Measurements from ENCODE around the gene PLXDC1.
A peak's percentile ranks its signal among the peaks of the same experiment; 100 is the strongest.

DNA sequence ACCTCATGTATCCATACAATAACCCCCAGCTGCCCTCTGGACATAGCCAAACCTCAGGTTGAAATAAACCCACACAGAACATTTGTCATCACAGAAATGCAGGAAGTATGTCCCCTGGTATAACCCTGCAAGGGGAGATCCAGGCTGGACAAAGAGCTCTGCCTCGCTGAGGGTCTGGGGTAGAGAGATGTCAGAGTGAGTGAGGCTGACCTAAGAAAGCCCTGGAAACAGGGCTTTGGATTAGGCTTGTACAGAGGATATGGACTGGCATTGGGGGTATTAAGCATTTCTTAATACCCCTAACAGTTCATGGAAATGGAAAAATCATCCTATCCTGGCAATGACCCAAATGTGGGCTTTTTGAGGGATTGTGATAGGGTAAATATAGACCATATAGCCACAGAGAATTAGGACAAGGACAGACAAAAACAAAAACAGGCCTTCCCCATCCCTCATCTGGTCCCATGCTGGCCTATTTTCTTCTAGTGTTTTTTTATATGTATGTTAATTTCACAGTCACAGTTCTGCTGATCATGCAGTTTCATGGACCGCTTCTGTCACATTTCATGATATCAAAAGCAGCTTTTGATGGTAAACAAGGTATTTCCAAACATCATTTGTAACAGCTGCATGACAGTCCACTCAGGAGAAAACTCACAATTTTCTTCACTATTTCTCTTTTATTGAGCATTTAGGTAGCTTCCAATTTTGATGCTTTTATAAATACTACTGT is 26.1 kb downstream of the PLXDC1 start:
- no peak for TF ChIP-seq ZNF776 (tag by site-specific recombination; IDR thresholded peaks at IDR 0.05; ENCODE audit: borderline replicate concordance)
- TF ChIP-seq, protein P1, sequence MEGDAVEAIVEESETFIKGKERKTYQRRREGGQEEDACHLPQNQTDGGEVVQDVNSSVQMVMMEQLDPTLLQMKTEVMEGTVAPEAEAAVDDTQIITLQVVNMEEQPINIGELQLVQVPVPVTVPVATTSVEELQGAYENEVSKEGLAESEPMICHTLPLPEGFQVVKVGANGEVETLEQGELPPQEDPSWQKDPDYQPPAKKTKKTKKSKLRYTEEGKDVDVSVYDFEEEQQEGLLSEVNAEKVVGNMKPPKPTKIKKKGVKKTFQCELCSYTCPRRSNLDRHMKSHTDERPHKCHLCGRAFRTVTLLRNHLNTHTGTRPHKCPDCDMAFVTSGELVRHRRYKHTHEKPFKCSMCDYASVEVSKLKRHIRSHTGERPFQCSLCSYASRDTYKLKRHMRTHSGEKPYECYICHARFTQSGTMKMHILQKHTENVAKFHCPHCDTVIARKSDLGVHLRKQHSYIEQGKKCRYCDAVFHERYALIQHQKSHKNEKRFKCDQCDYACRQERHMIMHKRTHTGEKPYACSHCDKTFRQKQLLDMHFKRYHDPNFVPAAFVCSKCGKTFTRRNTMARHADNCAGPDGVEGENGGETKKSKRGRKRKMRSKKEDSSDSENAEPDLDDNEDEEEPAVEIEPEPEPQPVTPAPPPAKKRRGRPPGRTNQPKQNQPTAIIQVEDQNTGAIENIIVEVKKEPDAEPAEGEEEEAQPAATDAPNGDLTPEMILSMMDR (tag by site-specific recombination; IDR thresholded peaks at IDR 0.05) = no peak
- TF ChIP-seq, protein P2, sequence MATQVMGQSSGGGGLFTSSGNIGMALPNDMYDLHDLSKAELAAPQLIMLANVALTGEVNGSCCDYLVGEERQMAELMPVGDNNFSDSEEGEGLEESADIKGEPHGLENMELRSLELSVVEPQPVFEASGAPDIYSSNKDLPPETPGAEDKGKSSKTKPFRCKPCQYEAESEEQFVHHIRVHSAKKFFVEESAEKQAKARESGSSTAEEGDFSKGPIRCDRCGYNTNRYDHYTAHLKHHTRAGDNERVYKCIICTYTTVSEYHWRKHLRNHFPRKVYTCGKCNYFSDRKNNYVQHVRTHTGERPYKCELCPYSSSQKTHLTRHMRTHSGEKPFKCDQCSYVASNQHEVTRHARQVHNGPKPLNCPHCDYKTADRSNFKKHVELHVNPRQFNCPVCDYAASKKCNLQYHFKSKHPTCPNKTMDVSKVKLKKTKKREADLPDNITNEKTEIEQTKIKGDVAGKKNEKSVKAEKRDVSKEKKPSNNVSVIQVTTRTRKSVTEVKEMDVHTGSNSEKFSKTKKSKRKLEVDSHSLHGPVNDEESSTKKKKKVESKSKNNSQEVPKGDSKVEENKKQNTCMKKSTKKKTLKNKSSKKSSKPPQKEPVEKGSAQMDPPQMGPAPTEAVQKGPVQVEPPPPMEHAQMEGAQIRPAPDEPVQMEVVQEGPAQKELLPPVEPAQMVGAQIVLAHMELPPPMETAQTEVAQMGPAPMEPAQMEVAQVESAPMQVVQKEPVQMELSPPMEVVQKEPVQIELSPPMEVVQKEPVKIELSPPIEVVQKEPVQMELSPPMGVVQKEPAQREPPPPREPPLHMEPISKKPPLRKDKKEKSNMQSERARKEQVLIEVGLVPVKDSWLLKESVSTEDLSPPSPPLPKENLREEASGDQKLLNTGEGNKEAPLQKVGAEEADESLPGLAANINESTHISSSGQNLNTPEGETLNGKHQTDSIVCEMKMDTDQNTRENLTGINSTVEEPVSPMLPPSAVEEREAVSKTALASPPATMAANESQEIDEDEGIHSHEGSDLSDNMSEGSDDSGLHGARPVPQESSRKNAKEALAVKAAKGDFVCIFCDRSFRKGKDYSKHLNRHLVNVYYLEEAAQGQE (tag by site-specific recombination; IDR thresholded peaks at IDR 0.05) = no peak
- TF ChIP-seq ZNF791 (tag by site-specific recombination; IDR thresholded peaks at IDR 0.05) = no peak
- TF ChIP-seq ZNF621 (tag by site-specific recombination; IDR thresholded peaks at IDR 0.05) = no peak
- no peak for TF ChIP-seq SP2 (tag by site-specific recombination; IDR thresholded peaks at IDR 0.05)
- TF ChIP-seq ZNF530 (tag by site-specific recombination; IDR thresholded peaks at IDR 0.05; ENCODE audit: low read depth) = no peak
- no peak for TF ChIP-seq PRDM1 (tag by site-specific recombination; IDR thresholded peaks at IDR 0.05)
- TF ChIP-seq, protein P3, sequence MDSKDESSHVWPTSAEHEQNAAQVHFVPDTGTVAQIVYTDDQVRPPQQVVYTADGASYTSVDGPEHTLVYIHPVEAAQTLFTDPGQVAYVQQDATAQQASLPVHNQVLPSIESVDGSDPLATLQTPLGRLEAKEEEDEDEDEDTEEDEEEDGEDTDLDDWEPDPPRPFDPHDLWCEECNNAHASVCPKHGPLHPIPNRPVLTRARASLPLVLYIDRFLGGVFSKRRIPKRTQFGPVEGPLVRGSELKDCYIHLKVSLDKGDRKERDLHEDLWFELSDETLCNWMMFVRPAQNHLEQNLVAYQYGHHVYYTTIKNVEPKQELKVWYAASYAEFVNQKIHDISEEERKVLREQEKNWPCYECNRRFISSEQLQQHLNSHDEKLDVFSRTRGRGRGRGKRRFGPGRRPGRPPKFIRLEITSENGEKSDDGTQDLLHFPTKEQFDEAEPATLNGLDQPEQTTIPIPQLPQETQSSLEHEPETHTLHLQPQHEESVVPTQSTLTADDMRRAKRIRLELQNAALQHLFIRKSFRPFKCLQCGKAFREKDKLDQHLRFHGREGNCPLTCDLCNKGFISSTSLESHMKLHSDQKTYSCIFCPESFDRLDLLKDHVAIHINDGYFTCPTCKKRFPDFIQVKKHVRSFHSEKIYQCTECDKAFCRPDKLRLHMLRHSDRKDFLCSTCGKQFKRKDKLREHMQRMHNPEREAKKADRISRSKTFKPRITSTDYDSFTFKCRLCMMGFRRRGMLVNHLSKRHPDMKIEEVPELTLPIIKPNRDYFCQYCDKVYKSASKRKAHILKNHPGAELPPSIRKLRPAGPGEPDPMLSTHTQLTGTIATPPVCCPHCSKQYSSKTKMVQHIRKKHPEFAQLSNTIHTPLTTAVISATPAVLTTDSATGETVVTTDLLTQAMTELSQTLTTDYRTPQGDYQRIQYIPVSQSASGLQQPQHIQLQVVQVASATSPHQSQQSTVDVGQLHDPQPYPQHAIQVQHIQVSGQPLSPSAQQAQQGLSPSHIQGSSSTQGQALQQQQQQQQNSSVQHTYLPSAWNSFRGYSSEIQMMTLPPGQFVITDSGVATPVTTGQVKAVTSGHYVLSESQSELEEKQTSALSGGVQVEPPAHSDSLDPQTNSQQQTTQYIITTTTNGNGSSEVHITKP (tag by site-specific recombination; IDR thresholded peaks at IDR 0.05) = peak; percentile 96
- no peak for TF ChIP-seq ZNF146 (tag by site-specific recombination; IDR thresholded peaks at IDR 0.05)
- no peak for TF ChIP-seq TCF7L2 (IDR thresholded peaks at IDR 0.05; ENCODE audit: borderline replicate concordance, low read depth, low read length)
